GM12872 (cell line): Measurements from ENCODE around the gene FYN.

Experiments
- CTCF ChIP-seq: IDR thresholded peaks from 3 replicates; pipeline ENCODE4 v1.5.1; 2011; ENCODE audit warnings: low read depth, mild to moderate bottlenecking, low read length, moderate library complexity; ENCODE audit not compliant: insufficient read depth

Gene FYN

DNA sequence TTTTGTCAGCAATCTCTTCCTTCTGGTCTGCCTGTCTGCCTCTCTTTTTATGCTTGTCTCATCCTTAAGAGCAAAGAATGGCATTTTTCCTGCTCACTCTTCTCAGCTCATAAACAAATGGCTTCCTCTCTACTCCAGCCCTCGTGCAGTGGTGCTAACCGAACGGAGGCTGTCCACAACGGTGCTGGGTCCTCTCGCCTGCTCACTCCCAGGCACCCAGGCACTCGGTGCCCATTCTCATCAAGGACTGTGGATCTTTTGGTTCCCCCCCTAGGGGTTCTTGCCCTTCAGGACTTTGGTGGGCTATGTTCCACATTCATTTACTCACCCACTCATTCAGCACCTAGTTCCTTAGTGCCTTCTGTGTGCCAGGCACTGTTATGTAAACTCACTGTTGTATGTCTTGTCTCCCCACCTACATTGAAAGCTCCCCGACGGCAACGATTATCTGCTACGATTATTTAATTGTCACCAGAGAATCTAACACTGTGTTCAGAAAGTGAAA is 113.9 kb downstream of the FYN start:
- no peak for TF ChIP-seq CTCF

- TF ChIP-seq CTCF: no peak
Measured at GRCh38 chr6:111758608-111759329, 114.5 kb downstream of the FYN start.

GRCh38 chr6:111757342-111757741 is 115.9 kb downstream of the FYN start:
- no peak for TF ChIP-seq CTCF

DNA sequence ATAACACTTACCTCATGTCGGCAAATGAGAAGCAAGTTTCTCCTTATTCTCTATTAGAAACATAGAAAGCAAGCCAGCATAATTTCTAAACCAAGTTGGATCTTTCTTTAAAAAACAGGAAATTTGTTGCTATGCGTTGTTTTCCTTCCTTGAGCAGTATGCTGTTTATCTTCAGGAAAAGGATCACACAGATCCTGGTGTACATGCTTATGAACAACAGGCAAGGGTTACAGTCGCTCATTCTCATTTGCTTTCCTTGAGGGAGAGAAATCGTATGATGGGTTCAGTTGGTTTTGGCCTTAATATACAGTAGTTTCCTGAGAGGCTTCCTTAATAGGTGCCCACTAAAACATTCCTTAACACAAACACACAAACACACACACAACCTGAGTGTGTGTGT is 118.8 kb downstream of the FYN start:
- TF ChIP-seq CTCF: no peak

DNA sequence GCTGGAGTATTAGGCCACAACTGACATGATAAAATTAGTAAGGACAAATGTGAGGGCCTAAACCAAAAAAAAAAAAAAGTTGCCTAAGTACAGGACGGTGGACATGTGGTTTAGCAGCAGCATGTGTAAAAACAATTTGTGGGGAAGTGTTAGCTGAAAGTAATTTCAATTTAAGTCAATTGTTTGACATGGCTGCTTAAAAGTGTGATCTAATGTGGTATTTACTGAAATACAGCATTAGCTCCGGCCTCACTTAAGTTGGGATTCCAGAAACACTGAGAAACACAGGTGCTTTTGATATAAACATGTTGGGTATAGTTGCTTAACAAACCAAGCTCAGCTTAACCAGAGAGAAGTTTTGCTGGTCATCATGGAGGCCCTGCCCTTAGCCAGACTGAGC is 119.7 kb downstream of the FYN start:
- no peak for TF ChIP-seq CTCF

- no peak for TF ChIP-seq CTCF
Measured at GRCh38 chr6:111752476-111752875, 120.8 kb downstream of the FYN start.

DNA sequence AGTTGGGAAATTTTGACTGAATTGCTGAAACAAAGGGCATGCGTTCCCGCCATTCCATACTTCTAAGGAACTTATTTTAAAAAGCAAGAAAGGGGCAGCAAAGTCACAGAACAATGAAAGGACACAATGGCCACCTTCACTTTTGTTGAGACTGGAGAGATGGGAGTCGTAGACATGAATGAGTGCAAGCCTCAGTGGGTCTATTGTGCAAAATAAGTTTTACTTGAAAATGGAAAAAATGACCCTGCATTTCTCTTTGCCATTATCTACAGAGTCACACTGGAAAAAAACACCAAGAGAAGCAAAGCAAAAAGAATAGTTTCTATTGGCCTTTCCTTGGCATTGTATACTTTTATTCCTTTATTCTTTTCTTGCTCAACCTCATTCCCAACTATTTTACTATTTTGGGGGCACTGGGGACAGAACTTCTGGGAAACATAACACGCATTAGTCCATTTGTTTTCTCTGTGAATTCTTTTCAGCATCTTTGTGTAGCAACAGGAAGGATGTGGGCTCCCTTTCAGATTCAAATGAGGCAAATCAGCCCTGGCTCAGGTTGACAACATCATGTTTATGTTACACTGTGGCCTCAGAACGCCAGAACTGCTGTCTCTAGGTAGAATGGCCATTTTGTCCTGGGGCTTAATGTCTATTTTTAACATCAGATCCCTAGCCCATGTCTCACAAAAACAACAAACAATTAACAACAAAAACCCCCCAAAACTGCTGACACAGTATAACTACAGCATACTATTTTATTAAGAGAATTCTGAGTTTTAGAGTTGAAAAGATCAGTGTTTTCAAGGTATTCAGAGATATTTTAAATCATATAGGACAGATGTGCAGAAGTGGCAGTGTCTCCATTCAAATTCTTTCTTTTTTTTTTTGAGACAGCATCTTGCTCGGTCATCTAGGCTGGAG is 122.2 kb downstream of the FYN start:
- no peak for TF ChIP-seq CTCF
